HG02571 (cell line): ENCODE data around the gene CHP1.
"Not testable (repeated sequence)": the region's sequence is repeated elsewhere in the genome, so short reads cannot be mapped to it uniquely, and the experiment has no call there.

Source experiments
- ATAC-seq: cut with Tn5 transposase; IDR thresholded peaks from one replicate; pipeline ENCODE4 v1.9.1; 2021; ENCODE audit warnings: mild to moderate bottlenecking, moderate library complexity; ENCODE audit not compliant: unreplicated experiment

Gene CHP1

DNA sequence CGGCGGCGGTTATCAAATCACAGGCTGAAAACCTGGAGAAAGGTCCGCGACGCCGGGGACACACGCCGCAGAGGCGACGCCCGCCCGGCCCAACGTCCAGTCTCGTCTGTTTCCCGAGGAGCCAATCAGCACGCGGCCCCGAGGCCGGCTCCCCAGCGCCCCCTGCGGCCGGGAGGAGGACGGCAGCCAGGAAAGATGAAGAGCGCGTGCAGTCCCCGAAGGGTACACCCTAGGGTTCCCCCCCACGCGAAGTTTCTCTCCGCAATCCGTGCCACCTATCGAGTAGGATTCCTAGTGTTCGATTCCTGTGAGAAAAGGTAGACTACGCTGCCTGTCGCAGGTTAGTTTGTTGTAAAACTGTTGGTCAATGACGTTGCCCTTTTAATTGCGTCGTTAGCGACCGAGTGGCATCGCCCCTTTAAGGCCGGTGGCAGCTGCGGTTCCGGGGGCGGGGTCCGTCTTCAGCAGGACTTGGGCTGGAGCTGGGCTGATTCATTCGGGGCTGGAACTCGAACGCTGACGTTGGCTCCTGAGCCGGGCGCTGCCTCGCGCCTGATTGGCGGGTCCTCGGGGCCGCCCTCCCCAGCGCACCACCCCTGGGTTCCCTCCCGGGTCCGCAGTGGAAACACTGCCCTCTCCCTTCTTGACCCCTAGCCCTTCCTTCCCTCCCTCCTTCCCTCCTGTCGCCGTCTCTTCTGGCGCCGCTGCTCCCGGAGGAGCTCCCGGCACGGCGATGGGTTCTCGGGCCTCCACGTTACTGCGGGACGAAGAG, at the start of gene CHP1, which contains the start of gene EXD1:
TSS of gene CHP1 (plus strand) at position 619 of the 772 bp plus-strand sequence. CDS start at position 734, 115 bp downstream.
TSS of gene EXD1 (minus strand) at position 108 of the 772 bp plus-strand sequence. CDS start 4,182 bp downstream, outside the sequence.
- peak; percentile 97 for ATAC-seq

DNA sequence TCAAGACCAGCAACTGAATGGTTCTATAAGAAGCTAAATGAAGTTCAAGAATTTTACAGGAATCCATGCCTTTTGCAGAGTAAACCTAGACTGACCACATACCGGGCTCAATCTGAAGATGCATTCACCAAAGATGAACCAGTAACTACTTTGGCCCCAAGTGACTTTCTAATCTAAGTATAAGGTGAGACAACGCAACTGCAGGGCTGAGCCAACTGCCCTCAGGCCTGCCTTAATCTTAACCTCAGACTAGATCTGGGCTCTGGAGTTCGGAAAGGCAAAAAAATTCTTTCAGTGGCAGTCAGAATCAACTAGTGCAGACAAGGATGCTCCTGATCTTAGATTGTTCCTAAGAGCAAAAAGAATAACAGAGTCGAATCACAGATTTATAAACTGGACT, 48.8 kb upstream of the CHP1 start:
- ATAC-seq, result no peak

DNA sequence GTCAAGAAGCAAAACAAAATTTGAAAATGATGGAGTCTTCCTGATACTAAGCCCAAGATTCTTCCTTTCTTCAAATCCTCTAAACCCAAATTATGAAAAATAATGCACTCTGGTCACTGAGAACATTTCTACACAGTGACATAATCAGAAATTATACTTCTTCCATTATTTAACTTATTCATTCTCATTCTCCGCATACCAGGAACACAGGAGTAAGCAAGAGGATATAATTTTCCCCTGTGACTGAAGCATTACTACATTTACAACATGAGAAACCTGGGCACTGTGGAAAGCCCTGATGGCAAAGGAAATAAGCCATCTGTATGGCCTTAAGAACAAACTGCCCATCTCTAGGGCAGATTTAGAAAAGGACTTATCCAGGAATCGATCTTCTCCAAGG, 47.5 kb upstream of the CHP1 start:
- no peak for ATAC-seq

- no peak for ATAC-seq
These were observed 36.6 kb upstream of the CHP1 start for GRCh38 chr15:41194444-41194843.

DNA sequence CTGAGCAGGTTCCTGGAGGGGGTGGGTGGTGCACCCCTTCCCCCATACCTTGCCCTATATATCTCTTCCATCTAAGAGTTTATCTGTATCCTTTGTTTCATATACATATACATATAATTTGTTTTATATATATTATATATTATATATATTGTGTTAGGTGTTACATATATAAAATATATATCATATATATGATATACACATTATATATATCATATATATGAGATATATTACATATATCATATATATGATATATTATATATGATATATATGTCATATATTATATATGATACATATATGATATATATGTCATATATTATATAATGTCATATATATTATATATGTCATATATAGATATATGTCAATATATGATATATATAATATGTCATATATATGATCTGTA, 31.6 kb upstream of the CHP1 start:
- ATAC-seq, result no peak

- no peak for ATAC-seq
These were observed 27.7 kb upstream of the CHP1 start for GRCh38 chr15:41203395-41203794.

- ATAC-seq, result no peak
These were observed 25.8 kb upstream of the CHP1 start for GRCh38 chr15:41205315-41205714.

- no peak for ATAC-seq
These were observed 23.2 kb upstream of the CHP1 start for GRCh38 chr15:41207687-41208448.

- no peak for ATAC-seq
These were observed 15.4 kb upstream of the CHP1 start for GRCh38 chr15:41215708-41216107.

- no peak for ATAC-seq
These were observed 12.2 kb upstream of the CHP1 start for GRCh38 chr15:41218851-41219250.

DNA sequence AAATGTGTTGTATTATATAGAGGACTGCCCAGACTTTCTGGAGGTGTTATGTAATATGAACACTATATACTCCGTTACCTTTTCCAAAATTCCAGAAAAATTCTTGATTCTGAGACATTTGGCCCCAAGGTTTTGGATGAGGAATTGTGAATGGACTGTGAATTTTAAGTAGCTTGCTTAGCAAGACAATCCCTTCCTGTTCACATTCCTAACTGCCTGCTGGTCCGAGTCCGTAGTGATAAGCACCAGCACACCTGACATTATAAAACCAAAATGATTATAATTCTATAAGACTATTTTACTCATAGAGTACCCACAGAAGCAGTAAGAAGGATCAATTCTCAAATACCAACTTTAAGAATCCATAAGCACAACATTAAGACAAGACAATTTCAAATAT, 11.7 kb upstream of the CHP1 start:
- ATAC-seq, result no peak

DNA sequence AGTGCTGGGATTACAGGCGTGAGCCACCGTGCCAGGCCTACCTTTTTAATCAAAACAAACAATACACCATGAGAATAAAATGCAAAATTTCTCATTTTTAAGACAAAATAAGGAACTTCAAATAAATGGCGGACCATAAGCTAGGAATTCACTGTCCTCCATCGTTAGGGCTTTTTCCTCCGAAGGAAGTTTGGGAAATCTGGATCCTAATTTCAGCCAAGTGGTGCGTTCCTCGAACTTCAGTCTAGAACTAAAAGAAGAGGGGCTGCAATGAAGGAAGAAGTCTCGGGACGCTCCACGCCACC, 771 bp upstream of the CHP1 start:
- no peak for ATAC-seq

GRCh38 chr15:41231422-41232226, 556 bp downstream of the CHP1 start:
- ATAC-seq, result peak; percentile 39

GRCh38 chr15:41233367-41233771, 2.3 kb downstream of the CHP1 start:
- ATAC-seq, result no peak

- ATAC-seq, result not testable (repeated sequence)
These were observed 4.2 kb downstream of the CHP1 start for GRCh38 chr15:41235228-41235627.

GRCh38 chr15:41235929-41236328, 4.9 kb downstream of the CHP1 start:
- no peak for ATAC-seq

- ATAC-seq, result no peak
These were observed 7.0 kb downstream of the CHP1 start for GRCh38 chr15:41238100-41238499.

GRCh38 chr15:41241221-41241964, 10.3 kb downstream of the CHP1 start:
- no peak for ATAC-seq

GRCh38 chr15:41250745-41251144, 19.7 kb downstream of the CHP1 start:
- ATAC-seq, result not testable (repeated sequence)

GRCh38 chr15:41251411-41251810, 20.3 kb downstream of the CHP1 start:
- no peak for ATAC-seq

GRCh38 chr15:41254560-41254959, 23.5 kb downstream of the CHP1 start:
- ATAC-seq, result no peak
